HEK293 (cell line): Measurements from ENCODE around the gene DEK.

ENCODE experiments used
- CTCF ChIA-PET: fragments of 350-600 bp; formaldehyde crosslinking; extraction: SDS; loops from one replicate; lab custom pipeline; 2021; ENCODE audit warnings: antibody characterized with exemption; lab: Yijun Ruan, JAX
- POLR2A ChIA-PET: fragments of 300-600 bp; formaldehyde crosslinking; extraction: SDS; loops from one replicate; lab custom pipeline; 2020; ENCODE audit warnings: antibody characterized with exemption, inconsistent platforms; lab: Yijun Ruan, JAX
- H3K27ac ChIP-seq: fragments of 200-500 bp; sonication (Bioruptor generic); 2 replicates; pipeline ENCODE4 v1.5.1; 2014; ENCODE audit warnings: low read depth, low read length, control low read depth, inconsistent platforms; ENCODE audit errors: extremely low read depth
- H3K36me3 ChIP-seq, 2 experiments: fragments of 200-500 bp in 1 of 2; sonication (Bioruptor generic) in 1 of 2; 1 replicate in 1 of 2; 2 replicates in 1 of 2; pipeline ENCODE4 v1.5.1; 2014 to 2017; ENCODE audit warnings: inconsistent platforms in 2 of 2, low read length in 2 of 2; ENCODE audit not compliant: control insufficient read depth in 2 of 2, insufficient read depth in 1 of 2
- H3K4me1 ChIP-seq: fragments of 200-500 bp; sonication (Bioruptor generic); 2 replicates; pipeline ENCODE4 v1.5.1; 2014; ENCODE audit warnings: mild to moderate bottlenecking, low read length, inconsistent platforms; ENCODE audit not compliant: control insufficient read depth, insufficient read depth
- H3K4me3 ChIP-seq: 2 replicates; pipeline ENCODE4 v1.5.1; 2011; ENCODE audit warnings: low read depth, mild to moderate bottlenecking, control low read depth, low read length, moderate library complexity
- H3K9me3 ChIP-seq: fragments of 200-500 bp; sonication (Bioruptor generic); 2 replicates; pipeline ENCODE4 v1.5.1; 2014; ENCODE audit warnings: low read depth, low read length, inconsistent platforms; ENCODE audit not compliant: control insufficient read depth, insufficient read depth
- GFI1B ChIP-seq: fragments of 450-650 bp; formaldehyde crosslinking; IDR thresholded peaks from 2 replicates; pipeline ENCODE4 v1.5.1; 2016; ENCODE audit warnings: missing biosample characterization, missing genetic modification characterization
- GLI2 ChIP-seq: fragments of 450-650 bp; formaldehyde crosslinking; IDR thresholded peaks from 2 replicates; pipeline ENCODE4; 2017; ENCODE audit warnings: missing biosample characterization, missing genetic modification characterization, low read depth, borderline replicate concordance
- GLIS1 ChIP-seq: fragments of 450-650 bp; formaldehyde crosslinking; IDR thresholded peaks from 2 replicates; pipeline ENCODE4 v1.5.1; 2016; ENCODE audit warnings: missing biosample characterization, missing genetic modification characterization
- KLF1 ChIP-seq: fragments of 450-650 bp; formaldehyde crosslinking; IDR thresholded peaks from 2 replicates; pipeline ENCODE4 v1.5.1; 2016; ENCODE audit warnings: missing biosample characterization, missing genetic modification characterization
- OSR2 ChIP-seq: fragments of 450-650 bp; formaldehyde crosslinking; IDR thresholded peaks from 2 replicates; pipeline ENCODE4 v1.5.1; 2016; ENCODE audit warnings: missing biosample characterization, missing genetic modification characterization
- ZBTB17 ChIP-seq: fragments of 450-650 bp; formaldehyde crosslinking; IDR thresholded peaks from 2 replicates; pipeline ENCODE4 v1.5.1; 2016; ENCODE audit warnings: missing biosample characterization, missing genetic modification characterization
- ZBTB8A ChIP-seq: fragments of 450-650 bp; formaldehyde crosslinking; IDR thresholded peaks from 2 replicates; pipeline ENCODE4 v1.5.1; 2016; ENCODE audit warnings: missing biosample characterization, missing genetic modification characterization
- ZEB2 ChIP-seq: fragments of 450-650 bp; formaldehyde crosslinking; IDR thresholded peaks from 2 replicates; pipeline ENCODE4 v1.5.1; 2016; ENCODE audit warnings: missing biosample characterization, missing genetic modification characterization
- ZIC2 ChIP-seq: fragments of 450-650 bp; formaldehyde crosslinking; IDR thresholded peaks from 2 replicates; pipeline ENCODE4 v1.5.1; 2016; ENCODE audit warnings: missing biosample characterization, missing genetic modification characterization
- ZNF114 ChIP-seq: fragments of 450-650 bp; formaldehyde crosslinking; IDR thresholded peaks from 2 replicates; pipeline ENCODE4 v1.5.0; 2017; ENCODE audit warnings: missing biosample characterization, missing genetic modification characterization
- ZNF404 ChIP-seq: fragments of 450-650 bp; formaldehyde crosslinking; IDR thresholded peaks from 2 replicates; pipeline ENCODE4 v1.5.1; 2017; ENCODE audit warnings: missing biosample characterization, missing genetic modification characterization
- ZNF629 ChIP-seq: fragments of 450-650 bp; formaldehyde crosslinking; IDR thresholded peaks from 2 replicates; pipeline ENCODE4 v1.5.1; 2017; ENCODE audit warnings: missing biosample characterization, missing genetic modification characterization
- TF ChIP-seq, protein P1 (sequence below): fragments of 450-650 bp; formaldehyde crosslinking; optimal IDR thresholded peaks from 2 replicates; pipeline ENCODE3; 2016; ENCODE audit warnings: missing biosample characterization, mild to moderate bottlenecking, missing genetic modification characterization
- TF ChIP-seq, protein P2 (sequence below): fragments of 450-650 bp; formaldehyde crosslinking; IDR thresholded peaks from 2 replicates; pipeline ENCODE4 v1.5.1; 2016; ENCODE audit warnings: missing biosample characterization, missing genetic modification characterization
- TF ChIP-seq, protein P3 (sequence below): fragments of 450-650 bp; formaldehyde crosslinking; IDR thresholded peaks from 2 replicates; pipeline ENCODE4 v1.5.1; 2016; ENCODE audit warnings: missing biosample characterization, missing genetic modification characterization
- TF ChIP-seq, protein P4 (sequence below): fragments of 450-650 bp; formaldehyde crosslinking; IDR thresholded peaks from 2 replicates; pipeline ENCODE4 v1.5.1; 2016; ENCODE audit warnings: missing biosample characterization, missing genetic modification characterization
- TF ChIP-seq, protein P5 (sequence below): fragments of 450-650 bp; formaldehyde crosslinking; IDR thresholded peaks from 2 replicates; pipeline ENCODE4 v1.5.1; 2016; ENCODE audit warnings: missing biosample characterization, missing genetic modification characterization
- TF ChIP-seq, protein P6 (sequence below): fragments of 450-650 bp; formaldehyde crosslinking; IDR thresholded peaks from 2 replicates; pipeline ENCODE4 v1.5.1; 2016; ENCODE audit warnings: missing biosample characterization, missing genetic modification characterization
- TF ChIP-seq, protein P7 (sequence below): fragments of 450-650 bp; formaldehyde crosslinking; IDR thresholded peaks from 2 replicates; pipeline ENCODE4 v1.5.1; 2017; ENCODE audit warnings: missing biosample characterization, missing genetic modification characterization

DEK gene

DNA sequence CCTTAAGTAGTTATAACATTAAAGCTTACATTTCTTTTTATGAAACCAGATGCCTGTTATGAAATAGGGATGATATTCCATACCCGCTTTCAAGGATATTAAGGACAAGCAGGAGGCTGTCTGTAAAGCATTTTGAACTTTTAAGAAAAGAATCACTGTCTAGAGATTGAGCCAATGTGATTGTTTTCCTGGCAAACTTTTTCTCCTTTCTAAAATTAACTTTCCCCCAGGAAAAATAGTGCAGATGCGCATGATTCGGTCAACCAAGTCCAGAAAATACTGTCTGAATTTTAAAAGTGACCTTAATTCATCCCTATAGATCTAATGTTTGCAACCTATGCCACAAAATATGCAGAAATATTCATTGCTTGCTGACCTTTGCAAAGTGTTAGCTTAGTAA, 15.1 kb upstream of the DEK start:
- Histone ChIP-seq H3K27ac (no peak overlapping the region), H3K36me3 (no peaks in the 10 kb centered on the region), H3K9me3 (no peaks in the 10 kb centered on the region), H3K4me3 (no peak overlapping the region), H3K4me1 (peaks cover 17% of the 10 kb centered on the region)
- ChIA-PET POLR2A (no interaction called here), CTCF (interaction anchor here (0.6 to 1.2 kb wide), 2 partner anchors 11 to 24 kb away, joined by 3 read pairs; no protein-coding TSS in a partner anchor)
- no peak for TF ChIP-seq ZNF114 (tag by site-specific recombination)
- no peak for TF ChIP-seq ZNF629

DNA sequence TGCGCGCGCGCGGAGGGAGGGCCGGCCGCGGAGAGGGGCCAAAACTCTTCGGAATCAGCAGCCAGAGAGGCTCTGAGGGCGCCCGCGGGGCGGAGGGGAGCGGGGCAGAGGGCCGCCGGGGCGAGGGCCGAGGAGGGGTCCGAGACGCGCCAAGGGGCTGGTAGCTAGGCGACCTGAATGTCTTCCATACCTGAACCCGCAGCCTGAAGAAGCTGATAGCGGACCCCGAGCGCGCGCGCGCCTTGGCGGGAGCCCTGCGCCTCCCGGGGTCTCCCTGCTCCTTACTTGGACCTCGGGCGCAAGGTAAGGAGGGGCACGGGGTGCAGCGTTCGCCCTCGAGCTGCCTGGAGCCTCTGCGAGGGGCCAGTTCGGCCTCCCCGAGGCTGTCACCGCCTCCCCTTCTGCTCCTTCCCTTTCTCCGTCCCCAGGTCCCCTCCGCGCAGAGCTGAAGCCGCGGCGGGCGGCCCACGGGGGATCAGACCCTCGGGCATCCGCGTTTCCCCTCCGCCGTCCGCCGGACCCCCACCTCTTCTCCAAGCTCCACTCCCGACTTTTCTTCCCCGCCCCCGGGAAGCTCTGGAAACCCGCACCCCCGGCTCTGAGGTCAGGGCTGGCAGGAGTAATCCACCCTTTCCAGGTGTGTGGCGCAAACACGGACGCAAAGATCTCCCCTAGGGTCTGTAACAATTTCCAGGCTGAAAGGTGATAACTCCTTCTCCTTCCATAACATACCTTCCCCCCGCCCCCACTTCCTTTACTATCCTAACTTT, 13.1 kb upstream of the DEK start:
- peak overlapping the region; percentile 30; the same call in 1 of the 2 replicates for H3K27ac ChIP-seq
- POLR2A ChIA-PET, result interaction anchor here (0.6 to 1.5 kb wide), 4 partner anchors 8 to 298 kb away, joined by 3 to 10 read pairs (median 4); partner anchors contain the start of gene DEK
- H3K4me3 ChIP-seq, result peak overlapping the region; percentile 68
- H3K36me3 ChIP-seq, result no peaks in the 10 kb centered on the region
- H3K4me1 ChIP-seq, result peaks cover 17% of the 10 kb centered on the region
- no peaks in the 10 kb centered on the region for H3K9me3 ChIP-seq
- CTCF ChIA-PET, result interaction anchor here (0.6 to 0.7 kb wide), 5 partner anchors 10 to 713 kb away, joined by 3 to 6 read pairs (median 3); no protein-coding TSS in a partner anchor
- TF ChIP-seq OSR2 (tag by site-specific recombination) (no peak), ZNF404 (no peak), ZIC2 (tag by site-specific recombination) (peak; percentile 36; the same call in 1 of the 2 replicates), GFI1B (tag by site-specific recombination) (no peak), KLF1 (tag by site-specific recombination) (no peak), ZBTB8A (peak; percentile 75), ZEB2 (tag by site-specific recombination) (0 out of 2 replicates have a peak, but pooled peaks have one; percentile 15), GLI2 (tag by site-specific recombination) (no peak), ZBTB17 (tag by site-specific recombination) (peak; percentile 22; the same call in 1 of the 2 replicates), GLIS1 (tag by site-specific recombination) (peak; percentile 88)
- TF ChIP-seq, protein P1, sequence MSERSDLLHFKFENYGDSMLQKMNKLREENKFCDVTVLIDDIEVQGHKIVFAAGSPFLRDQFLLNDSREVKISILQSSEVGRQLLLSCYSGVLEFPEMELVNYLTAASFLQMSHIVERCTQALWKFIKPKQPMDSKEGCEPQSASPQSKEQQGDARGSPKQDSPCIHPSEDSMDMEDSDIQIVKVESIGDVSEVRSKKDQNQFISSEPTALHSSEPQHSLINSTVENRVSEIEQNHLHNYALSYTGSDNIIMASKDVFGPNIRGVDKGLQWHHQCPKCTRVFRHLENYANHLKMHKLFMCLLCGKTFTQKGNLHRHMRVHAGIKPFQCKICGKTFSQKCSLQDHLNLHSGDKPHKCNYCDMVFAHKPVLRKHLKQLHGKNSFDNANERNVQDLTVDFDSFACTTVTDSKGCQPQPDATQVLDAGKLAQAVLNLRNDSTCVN (tag by site-specific recombination), result peak; percentile 82
- TF ChIP-seq, protein P2, sequence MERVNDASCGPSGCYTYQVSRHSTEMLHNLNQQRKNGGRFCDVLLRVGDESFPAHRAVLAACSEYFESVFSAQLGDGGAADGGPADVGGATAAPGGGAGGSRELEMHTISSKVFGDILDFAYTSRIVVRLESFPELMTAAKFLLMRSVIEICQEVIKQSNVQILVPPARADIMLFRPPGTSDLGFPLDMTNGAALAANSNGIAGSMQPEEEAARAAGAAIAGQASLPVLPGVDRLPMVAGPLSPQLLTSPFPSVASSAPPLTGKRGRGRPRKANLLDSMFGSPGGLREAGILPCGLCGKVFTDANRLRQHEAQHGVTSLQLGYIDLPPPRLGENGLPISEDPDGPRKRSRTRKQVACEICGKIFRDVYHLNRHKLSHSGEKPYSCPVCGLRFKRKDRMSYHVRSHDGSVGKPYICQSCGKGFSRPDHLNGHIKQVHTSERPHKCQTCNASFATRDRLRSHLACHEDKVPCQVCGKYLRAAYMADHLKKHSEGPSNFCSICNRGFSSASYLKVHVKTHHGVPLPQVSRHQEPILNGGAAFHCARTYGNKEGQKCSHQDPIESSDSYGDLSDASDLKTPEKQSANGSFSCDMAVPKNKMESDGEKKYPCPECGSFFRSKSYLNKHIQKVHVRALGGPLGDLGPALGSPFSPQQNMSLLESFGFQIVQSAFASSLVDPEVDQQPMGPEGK, result 0 out of 2 replicates have a peak, but pooled peaks have one; percentile 24
- TF ChIP-seq, protein P3, sequence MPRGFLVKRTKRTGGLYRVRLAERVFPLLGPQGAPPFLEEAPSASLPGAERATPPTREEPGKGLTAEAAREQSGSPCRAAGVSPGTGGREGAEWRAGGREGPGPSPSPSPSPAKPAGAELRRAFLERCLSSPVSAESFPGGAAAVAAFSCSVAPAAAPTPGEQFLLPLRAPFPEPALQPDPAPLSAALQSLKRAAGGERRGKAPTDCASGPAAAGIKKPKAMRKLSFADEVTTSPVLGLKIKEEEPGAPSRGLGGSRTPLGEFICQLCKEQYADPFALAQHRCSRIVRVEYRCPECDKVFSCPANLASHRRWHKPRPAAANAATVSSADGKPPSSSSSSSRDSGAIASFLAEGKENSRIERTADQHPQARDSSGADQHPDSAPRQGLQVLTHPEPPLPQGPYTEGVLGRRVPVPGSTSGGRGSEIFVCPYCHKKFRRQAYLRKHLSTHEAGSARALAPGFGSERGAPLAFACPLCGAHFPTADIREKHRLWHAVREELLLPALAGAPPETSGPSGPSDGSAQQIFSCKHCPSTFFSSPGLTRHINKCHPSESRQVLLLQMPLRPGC, result no peak
- TF ChIP-seq, protein P4, sequence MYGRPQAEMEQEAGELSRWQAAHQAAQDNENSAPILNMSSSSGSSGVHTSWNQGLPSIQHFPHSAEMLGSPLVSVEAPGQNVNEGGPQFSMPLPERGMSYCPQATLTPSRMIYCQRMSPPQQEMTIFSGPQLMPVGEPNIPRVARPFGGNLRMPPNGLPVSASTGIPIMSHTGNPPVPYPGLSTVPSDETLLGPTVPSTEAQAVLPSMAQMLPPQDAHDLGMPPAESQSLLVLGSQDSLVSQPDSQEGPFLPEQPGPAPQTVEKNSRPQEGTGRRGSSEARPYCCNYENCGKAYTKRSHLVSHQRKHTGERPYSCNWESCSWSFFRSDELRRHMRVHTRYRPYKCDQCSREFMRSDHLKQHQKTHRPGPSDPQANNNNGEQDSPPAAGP (tag by site-specific recombination), result no peak
- TF ChIP-seq, protein P5, sequence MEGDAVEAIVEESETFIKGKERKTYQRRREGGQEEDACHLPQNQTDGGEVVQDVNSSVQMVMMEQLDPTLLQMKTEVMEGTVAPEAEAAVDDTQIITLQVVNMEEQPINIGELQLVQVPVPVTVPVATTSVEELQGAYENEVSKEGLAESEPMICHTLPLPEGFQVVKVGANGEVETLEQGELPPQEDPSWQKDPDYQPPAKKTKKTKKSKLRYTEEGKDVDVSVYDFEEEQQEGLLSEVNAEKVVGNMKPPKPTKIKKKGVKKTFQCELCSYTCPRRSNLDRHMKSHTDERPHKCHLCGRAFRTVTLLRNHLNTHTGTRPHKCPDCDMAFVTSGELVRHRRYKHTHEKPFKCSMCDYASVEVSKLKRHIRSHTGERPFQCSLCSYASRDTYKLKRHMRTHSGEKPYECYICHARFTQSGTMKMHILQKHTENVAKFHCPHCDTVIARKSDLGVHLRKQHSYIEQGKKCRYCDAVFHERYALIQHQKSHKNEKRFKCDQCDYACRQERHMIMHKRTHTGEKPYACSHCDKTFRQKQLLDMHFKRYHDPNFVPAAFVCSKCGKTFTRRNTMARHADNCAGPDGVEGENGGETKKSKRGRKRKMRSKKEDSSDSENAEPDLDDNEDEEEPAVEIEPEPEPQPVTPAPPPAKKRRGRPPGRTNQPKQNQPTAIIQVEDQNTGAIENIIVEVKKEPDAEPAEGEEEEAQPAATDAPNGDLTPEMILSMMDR, result no peak
- TF ChIP-seq, protein P6, sequence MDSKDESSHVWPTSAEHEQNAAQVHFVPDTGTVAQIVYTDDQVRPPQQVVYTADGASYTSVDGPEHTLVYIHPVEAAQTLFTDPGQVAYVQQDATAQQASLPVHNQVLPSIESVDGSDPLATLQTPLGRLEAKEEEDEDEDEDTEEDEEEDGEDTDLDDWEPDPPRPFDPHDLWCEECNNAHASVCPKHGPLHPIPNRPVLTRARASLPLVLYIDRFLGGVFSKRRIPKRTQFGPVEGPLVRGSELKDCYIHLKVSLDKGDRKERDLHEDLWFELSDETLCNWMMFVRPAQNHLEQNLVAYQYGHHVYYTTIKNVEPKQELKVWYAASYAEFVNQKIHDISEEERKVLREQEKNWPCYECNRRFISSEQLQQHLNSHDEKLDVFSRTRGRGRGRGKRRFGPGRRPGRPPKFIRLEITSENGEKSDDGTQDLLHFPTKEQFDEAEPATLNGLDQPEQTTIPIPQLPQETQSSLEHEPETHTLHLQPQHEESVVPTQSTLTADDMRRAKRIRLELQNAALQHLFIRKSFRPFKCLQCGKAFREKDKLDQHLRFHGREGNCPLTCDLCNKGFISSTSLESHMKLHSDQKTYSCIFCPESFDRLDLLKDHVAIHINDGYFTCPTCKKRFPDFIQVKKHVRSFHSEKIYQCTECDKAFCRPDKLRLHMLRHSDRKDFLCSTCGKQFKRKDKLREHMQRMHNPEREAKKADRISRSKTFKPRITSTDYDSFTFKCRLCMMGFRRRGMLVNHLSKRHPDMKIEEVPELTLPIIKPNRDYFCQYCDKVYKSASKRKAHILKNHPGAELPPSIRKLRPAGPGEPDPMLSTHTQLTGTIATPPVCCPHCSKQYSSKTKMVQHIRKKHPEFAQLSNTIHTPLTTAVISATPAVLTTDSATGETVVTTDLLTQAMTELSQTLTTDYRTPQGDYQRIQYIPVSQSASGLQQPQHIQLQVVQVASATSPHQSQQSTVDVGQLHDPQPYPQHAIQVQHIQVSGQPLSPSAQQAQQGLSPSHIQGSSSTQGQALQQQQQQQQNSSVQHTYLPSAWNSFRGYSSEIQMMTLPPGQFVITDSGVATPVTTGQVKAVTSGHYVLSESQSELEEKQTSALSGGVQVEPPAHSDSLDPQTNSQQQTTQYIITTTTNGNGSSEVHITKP (tag by site-specific recombination), result peak; percentile 51
- TF ChIP-seq, protein P7, sequence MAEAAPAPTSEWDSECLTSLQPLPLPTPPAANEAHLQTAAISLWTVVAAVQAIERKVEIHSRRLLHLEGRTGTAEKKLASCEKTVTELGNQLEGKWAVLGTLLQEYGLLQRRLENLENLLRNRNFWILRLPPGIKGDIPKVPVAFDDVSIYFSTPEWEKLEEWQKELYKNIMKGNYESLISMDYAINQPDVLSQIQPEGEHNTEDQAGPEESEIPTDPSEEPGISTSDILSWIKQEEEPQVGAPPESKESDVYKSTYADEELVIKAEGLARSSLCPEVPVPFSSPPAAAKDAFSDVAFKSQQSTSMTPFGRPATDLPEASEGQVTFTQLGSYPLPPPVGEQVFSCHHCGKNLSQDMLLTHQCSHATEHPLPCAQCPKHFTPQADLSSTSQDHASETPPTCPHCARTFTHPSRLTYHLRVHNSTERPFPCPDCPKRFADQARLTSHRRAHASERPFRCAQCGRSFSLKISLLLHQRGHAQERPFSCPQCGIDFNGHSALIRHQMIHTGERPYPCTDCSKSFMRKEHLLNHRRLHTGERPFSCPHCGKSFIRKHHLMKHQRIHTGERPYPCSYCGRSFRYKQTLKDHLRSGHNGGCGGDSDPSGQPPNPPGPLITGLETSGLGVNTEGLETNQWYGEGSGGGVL, result 0 out of 2 replicates have a peak, but pooled peaks have one; percentile 8
